GM19238 (cell line): Measurements from ENCODE around the gene ERICH6.
"Not testable (repeated sequence)": the region's sequence is repeated elsewhere in the genome, so short reads cannot be mapped to it uniquely, and the experiment has no call there.

ENCODE experiments used
- DNase-seq: peaks from one replicate; pipeline ENCODE4 v3.0.0; 2011; ENCODE audit warnings: low spot score; ENCODE audit not compliant: insufficient read length

Gene ERICH6

DNA sequence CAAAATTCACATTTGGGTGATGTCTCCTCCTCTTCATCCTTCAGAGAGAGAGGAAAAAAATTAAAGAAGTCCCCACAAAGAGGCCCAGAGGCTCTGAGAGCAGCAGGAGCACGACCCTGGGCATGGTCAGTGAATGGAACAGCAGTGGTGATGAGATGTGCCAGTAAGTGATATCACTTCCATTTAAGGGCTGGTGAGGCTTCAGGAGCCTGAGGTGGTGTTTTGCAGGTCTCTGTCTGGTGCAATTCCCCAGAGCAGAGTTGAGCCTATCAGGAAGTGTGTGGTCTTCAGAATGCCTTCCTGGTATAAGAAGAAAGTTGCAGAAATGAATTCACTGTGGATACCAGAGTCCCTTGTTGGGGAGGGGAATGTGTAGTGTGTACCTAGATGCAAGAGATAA is 21.4 kb downstream of the ERICH6 start:
- no peak for DNase-seq

DNA sequence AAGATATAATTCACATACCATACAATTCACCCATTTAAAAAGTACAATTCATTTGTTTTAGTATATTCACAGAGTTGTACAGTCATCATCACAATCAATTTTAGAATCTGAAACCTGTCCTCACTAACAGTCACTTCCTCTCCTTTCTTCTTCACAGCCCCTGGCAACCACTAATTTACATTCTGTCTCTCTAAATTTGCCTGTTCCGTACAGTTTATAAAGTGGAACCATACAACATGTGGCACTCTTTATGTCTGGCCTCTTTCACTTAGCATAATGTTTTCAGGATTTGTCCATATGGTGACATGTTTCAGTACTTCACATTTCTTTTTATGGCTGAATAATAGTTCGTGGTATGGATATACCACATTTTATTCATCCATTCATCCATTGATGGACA is 22.7 kb downstream of the ERICH6 start:
- no peak for DNase-seq

DNA sequence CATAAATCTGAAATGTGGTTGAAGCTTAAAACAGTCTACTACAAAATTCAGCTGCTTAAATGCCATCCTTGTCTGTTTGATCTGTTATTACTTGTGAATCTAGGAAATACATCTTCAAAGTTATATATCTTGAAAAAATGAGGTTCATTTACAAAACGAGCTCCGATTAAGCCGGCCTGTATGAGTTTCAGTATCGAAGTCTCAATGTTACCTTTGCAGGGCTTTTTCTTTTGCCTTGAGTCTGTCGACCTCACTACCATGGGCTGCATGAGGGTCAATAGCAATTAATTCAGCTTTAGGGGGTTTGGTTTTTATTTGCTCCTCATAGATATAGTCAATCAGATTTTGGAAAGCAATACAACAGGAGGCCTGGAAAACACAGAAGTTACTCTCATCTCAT is 23.2 kb downstream of the ERICH6 start:
- DNase-seq, result no peak

DNA sequence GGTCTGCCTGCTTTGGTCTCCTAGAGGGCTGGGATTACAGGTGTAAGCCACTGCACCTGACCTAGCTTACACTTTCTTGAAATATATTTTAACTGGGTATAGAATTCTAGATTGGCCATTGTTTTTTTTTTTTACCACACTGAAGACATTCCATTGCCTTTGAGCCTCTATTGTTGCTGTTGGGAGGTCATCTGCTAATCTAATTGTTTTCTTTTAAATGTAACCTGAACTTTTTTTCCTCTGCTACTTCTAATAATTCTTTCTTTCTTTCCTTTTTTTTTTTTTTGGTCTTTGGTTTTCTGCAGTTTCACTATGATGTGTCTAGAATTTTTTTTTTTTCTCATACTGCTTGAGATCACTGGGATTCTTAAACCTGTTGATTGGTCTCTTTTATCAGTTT is 28.1 kb downstream of the ERICH6 start:
- DNase-seq, result no peak

DNA sequence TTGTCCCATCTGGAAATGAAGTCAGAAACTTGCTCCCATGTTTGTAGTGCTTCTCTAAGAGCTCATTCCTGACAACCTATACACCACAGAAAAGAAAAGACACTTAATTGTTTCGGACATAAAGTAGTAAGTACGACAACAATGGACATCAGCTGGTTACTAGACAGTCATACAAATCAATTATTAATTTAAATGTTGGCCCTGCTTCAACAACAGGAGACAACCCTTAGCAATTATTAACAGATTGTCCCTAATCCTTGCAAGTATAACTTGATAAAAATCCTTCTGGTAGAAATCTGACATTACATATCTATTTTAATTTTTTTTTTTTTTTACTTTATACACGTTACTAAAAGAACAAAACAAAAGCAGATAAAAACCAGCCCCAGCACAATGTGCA is 29.8 kb downstream of the ERICH6 start:
- no peak for DNase-seq

DNA sequence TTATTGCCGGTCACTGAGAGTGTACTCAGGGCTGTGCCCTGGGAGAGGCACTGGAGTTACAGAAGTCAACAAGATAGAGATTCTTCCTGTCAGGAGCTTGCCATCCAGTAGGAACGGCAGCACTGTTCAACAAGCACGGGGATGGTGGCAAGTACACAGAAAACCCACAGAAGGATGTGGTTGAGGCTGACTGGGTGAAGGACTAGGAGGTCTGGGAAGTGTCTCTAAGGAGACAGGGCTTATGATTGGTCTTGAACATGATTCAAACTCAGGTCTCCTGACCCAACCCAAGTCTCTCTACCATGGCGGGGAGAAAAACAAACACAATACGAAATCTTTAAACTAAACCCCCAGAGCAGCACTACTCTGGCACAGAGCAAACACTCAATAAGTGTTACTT is 37.6 kb downstream of the ERICH6 start:
- no peak for DNase-seq

DNA sequence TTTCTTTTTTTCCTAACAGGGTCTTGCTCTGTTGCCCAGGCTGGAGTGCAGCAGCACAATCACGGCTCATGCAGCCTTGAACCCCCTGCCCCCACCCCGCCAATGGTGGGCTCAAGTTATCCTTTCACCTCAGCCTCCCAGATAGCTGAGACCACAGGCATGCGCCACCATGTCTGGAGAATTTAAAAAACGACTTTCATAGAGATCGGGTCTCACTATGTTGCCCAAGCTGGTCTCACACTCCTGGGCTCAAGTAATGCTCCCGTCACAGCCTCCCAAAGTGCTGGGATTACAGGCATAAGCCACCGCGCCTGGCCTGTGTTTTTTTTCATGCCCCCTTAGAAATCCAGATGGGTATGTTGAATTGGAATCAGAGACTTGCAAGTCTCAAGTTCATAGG is 40.3 kb downstream of the ERICH6 start:
- no peak for DNase-seq

DNA sequence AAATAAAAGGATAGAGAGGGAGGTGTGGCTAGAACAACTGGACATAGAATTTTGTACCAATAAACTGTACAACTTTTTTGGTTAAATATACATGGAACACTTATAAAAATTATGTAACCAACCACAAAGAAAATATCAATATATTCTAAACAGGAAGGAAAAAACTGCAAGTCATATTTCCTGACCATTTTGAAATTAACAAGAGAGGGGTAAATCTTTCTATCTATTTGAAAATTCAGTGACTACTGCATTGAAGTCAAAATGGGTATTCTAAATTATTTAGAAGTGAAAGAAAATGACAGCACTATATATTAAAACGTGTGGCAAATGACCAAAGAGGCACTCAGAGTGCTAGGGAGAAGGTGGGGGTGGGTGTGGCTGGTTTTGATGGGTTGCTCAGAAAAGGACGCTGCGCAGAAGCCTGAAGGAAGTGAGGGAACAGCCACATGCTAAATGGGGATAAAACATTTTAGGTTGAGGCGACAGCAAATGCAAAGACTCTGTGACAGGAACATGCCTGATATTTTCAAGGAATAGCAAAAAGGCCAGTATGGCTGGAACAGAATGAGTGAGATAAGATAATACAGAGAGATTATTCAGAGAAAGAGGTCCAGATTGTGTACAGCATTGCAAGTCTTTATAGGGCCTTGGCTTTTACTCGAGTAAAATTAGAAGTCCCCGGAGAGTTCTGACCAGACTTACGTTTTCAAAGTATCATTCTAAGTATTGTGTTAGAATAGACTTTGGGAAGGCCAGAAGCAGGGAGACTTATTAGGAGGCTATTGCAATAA is 41.1 kb downstream of the ERICH6 start:
- no peak for DNase-seq

DNA sequence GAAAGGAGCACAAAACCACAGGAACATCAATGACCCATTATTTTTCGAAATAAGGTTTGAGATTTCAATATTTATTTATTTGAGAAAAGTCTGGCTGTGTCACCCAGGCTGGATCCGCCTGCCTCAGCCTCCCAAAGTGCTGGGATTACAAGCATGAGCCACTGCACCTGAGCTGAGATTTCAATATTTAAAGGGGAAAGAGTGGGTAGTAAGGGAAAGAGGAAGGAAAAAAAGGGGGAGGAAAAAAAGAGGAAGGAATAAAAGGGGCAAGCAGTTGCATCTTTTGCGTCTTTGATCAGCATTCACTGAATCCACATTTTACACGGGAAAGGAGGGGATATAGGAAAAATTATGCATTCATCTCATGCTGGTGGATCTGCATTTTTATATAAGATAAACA is 47.4 kb downstream of the ERICH6 start:
- DNase-seq, result no peak

DNA sequence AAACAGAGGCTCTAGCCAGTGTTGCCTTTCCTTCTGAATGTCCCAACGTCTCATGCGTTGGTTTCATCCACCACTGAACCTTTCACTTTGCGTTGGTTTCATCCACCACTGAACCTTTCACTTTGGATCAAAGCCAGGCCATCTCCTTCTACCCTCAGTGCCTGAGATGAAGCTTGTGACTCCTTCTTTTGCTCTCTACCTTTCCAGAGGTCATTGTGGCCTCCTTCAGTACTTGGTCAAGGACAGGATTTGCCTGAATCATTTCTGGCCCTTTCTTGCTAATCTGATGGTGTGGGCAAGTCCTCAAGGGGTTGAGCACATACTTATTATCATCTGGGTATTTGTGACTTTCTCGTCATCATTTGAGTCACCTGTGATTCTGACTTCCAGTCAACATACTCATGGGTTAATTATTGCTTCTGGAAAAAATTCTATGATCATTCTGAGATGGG is 50.6 kb downstream of the ERICH6 start:
- no peak for DNase-seq

DNA sequence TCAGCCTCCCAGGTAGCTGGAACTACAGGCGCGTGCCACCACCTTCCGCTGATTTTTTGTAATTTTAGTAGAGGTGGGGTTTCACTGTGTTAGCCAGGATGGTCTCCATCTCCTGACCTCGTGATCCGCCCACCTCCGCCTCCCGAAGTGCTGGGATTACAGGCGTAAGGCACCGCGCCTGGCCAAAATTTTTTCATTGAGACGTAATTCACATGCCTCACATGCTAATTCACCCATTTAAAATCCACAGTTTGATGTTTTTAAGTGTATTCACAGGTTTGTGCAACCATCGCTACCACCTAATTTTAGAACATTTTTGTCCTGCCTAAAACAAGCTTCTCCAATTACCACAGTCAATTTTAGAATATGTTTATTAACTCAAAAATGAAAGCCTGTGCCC is 63.5 kb downstream of the ERICH6 start:
- DNase-seq, result no peak

DNA sequence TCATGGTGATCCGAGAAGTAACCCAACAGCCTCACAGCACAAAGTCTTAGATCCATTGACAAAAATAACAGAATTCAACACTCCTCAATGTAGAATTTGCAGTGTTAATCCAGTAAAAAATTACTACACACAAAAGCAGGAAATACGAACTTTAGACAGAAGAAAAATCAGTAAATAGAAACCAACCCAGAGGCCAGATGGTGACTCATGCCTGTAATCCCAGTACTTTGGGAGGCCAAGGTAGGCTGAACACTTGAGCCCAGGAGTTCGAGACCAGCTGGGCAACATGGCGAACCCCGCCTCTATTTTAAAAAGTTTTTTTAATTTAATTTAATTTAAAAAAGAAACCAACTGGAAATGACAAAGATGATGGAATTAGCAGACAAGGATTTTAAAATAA is 64.5 kb downstream of the ERICH6 start:
- DNase-seq, result no peak

DNA sequence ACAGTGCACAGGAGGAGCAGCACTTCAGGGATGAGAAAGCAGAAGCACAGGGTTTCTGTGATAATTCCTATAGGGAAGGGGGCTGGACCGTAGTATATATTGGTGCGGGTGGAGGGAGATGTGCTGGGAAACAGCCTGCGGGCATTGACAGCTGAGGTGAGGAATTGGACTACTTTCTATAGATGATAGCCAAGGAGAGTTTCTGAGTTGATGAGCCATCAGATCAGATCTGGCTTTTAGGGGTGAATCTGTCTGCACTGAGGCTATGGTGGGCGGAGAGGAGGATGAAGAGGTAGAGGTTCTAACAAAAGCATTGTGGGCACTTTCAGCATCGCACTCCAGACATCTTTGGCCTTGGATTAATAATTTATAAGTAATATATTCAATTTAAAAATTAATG is 67.5 kb downstream of the ERICH6 start:
- no peak for DNase-seq

DNA sequence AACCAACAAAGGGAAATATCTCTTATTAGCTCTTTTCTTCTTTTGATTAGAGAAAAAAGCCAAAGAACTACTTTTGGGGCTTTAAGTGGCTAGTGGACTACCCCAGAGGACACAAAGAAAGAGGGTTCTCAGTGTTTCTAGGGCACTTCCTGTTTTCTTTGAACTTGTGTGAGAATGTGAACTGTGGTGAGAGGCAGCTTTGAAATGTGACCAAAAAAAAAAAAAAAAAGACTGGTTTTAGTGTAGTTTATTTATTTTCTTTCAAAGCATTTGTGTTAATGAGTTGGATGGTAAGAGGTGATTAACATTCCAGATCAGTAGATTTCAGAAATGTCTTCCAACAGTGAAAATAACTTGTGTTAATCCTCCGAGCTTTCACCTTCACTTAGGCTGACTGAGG is 68.2 kb downstream of the ERICH6 start:
- DNase-seq, result peak; percentile 13

DNA sequence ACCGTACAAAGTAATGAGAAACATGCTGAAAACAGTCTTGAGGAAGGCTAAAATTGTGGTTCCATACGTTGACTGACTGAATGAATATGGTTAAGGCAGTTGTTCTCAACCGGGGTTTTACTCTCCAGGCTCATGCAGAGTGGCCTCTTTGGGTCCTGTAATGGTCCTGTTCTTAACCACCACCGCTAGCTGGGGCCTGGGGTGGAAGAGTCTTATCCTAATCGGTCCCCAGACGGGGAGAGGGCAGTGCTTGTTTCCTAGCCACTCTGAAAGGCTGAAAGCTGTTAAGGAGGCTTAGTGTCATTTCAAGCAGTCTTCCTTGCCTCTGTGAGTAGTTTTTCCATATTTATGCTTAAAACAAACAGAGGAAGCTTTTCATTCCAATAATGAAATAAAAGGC is 68.6 kb downstream of the ERICH6 start:
- no peak for DNase-seq

DNA sequence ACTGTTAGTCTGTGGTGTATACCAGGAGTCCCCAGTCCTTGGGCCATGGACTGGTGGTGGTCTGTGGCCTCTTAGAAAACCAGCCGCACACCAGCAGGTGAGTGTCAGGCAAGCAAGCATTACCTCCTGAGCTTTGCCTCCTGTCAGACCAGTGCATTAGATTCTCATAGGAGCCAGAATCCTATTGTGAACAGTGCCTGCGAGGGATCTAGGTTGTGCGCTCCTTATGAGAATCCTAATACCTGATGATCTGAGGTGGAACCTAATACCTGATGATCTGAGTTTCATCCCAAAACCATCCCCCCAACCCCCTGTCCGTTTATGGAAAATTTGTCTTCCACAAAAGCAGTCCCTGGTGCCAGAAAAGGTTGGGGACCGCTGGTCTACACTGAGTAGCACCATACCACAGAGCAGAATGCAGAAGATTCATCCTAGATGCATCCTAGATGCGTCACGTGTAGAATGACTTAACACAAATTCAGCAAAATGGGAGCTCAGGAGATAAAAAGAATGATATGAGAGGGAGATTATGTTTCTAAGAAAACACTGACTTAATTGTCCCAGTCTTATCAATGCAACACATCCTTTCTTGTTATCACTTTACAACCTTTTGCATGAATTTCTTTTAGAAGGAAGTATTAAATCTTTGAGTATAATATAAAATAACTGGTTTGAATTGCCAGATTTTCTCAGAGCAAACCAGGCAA is 72.1 kb downstream of the ERICH6 start:
- DNase-seq, result no peak

DNA sequence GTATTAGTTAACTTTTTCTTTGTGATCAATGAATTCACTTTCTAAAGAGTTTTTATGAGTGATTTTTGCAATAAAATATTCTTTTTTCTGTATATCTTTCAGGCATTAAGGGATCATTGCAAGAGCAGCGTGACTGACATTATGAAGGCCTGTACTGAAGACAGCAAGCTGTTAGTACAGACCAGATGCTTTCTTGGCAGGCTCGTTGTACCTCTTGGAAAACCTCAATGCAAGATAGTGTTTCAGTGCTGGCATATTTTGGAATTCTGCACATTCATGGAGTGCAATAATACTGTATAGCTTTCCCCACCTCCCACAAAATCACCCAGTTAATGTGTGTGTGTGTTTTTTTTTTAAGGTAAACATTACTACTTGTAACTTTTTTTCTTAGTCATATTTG is 76.2 kb downstream of the ERICH6 start:
- no peak for DNase-seq

DNA sequence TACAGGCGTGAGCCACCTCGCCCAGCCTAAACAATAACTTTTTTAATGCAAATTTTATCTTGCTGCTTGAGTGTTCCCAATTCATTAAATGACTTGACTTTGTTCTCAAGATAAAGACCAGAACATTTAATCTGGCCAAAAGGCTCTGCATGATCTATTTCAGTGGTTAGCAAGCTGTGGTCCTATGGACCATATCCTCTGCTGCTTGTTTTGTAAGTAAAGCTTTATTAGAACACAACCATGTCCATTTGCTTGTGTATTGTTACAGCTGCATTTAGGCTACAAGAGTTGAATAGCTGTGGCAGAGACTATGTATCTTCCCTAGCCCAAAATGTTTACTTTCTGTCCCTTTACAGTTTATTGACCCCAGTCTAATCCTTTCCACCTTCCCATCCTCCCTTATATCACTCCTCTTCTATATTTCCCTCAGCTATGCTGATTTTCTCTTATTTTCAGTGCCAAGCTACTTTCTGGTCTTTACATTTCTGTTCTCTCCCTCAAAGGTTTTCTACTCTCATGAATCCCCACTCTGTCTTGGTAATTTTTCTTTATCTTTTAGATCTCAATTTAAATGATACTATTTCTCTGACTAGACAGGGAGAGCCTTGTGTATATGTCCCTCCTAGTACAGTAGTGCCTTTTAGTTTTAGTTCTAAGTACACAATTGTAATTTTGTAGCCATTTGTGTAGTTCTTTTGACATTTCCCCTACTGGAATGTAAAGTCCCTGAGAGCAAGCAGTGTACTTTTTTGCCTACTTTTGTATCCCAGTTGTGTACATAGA is 77.4 kb downstream of the ERICH6 start:
- DNase-seq, result no peak

DNA sequence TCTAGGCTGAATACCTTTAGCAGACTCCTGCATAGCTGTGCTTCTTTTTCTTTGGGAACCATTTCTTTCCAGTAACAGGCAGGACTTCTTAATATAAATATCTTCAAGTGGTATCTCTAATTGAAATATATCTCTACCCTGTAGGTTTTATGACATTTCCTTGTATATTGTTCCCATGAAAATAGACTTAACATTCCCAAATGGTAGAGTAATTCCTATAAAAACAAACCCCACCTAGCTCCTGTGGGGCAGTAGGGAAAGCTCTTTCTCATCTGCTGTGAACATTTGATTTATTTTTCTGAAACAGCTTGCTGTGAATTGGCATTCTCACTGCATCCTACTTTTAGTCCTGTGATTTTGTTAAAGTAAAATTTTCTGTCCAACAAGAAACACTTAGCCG is 79.8 kb downstream of the ERICH6 start:
- no peak for DNase-seq

DNA sequence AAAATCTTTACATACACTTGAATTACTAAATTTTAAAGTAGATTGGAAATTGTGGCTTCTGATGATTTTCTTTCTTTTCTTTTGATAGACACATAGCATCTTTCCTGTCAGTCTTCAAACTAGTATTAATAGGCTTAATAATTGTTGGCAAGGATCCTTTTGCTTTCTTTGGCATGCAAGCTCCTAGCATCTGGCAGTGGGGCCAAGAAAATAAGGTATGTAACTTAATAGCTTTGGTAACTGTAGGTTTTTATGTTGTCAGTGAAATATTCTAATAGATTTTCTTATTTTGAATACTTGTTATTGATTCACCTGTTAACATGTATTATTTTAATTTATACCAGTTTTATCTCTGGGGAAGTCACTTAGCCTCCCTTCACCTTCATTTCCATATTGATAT is 80.8 kb downstream of the ERICH6 start:
- not testable (repeated sequence) for DNase-seq

DNA sequence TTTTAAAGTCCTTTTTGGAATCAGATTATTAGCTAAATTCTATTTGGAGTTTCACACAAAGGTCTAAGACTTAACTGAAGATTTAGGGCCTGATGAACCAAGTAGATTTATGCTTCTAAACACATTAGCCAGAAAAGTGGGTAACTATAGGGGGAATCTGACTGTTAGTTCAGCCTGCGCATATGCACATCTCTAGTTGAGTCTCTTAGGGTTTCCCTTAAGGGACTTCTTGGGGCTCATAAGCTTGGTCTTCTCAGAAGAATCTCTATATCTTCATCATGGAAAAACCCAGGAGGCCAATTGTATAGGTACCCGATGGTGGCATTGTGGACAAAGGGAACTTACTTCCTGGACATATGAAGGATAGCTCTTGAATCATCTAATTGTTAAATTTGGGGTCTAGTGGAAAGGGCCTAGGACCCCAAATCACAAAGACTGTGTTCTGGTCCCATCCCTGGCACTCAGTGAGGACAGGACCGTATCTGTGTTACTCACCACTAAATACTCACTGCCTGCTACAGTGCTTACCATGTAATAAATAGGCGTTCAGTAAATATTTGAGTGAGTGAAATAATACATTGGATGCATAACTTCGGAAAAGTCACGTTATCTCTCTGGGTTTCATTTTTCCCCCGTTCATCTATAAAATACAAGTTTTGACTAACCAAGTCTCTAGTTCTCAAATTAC is 83.6 kb downstream of the ERICH6 start:
- DNase-seq, result no peak
